Stimulated activated CD4-positive, alpha-beta T cell treated with anti-CD3 and anti-CD28 coated beads, Interleukin-1b, Interleukin-23, amount 100 ng/mL, for 1 hour (primary cell): ENCODE data around the gene PSORS1C2.
"Not testable (repeated sequence)": the region's sequence is repeated elsewhere in the genome, so short reads cannot be mapped to it uniquely, and the experiment has no call there.

Source experiments
- DNase-seq, 2 donors: peaks; one replicate each; pipeline ENCODE4 v3.0.0-alpha.2; 2020; ENCODE audit warnings: low read depth in 2 of 2

The PSORS1C2 gene

GRCh38 chr6:31165986-31166385 lies 27.1 kb upstream of the PSORS1C2 start:
- no peak for DNase-seq

DNA sequence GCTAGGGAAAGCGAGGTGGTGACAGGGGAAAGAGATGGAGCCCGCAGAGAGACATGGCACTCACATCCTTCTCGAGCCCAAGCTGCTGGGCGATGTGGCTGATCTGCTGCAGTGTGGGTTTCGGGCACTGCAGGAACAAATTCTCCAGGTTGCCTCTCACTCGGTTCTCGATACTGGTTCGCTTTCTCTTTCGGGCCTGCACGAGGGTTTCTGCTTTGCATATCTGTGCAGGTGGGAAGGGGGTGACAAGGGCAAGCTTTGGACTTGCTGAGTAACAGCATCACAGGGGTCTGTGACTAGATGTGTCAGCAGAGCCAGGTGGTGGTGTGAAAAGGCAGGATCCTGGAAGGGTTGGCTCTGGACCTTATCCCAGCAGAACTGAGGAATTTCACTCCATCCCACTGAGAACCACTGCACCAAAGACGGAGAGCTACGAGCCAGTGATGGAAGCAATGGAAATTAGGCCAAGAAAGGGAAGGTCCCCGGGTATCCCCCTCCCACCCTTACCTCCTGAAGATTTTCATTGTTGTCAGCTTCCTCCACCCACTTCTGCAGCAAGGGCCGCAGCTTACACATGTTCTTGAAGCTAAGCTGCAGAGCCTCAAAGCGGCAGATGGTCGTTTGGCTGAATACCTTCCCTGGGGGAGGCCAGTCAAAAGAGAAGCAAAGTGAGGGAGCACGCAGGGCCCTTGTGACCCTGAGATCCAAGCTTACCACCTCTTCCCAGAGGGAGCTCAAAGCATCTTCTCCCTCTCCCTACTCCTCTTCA lies 26.4 kb upstream of the PSORS1C2 start:
- not testable (repeated sequence) for DNase-seq

- DNase-seq = not testable (repeated sequence)
Measured at GRCh38 chr6:31164475-31165063, 25.7 kb upstream of the PSORS1C2 start.

- DNase-seq = no peak
Measured at GRCh38 chr6:31163922-31164321, 25.1 kb upstream of the PSORS1C2 start.

- no peak for DNase-seq
Measured at GRCh38 chr6:31162463-31163165, 23.7 kb upstream of the PSORS1C2 start.

GRCh38 chr6:31161216-31162126 lies 22.6 kb upstream of the PSORS1C2 start:
- DNase-seq = no peak

GRCh38 chr6:31158863-31159855 lies 20.3 kb upstream of the PSORS1C2 start:
- DNase-seq = no peak

GRCh38 chr6:31158140-31158862 lies 19.4 kb upstream of the PSORS1C2 start, which contains the start of gene TCF19:
Gene TCF19 (plus strand): TSS chr6:31158589. CDS start chr6:31159470, 881 bp downstream.
- peak; percentile 99 for DNase-seq

DNA sequence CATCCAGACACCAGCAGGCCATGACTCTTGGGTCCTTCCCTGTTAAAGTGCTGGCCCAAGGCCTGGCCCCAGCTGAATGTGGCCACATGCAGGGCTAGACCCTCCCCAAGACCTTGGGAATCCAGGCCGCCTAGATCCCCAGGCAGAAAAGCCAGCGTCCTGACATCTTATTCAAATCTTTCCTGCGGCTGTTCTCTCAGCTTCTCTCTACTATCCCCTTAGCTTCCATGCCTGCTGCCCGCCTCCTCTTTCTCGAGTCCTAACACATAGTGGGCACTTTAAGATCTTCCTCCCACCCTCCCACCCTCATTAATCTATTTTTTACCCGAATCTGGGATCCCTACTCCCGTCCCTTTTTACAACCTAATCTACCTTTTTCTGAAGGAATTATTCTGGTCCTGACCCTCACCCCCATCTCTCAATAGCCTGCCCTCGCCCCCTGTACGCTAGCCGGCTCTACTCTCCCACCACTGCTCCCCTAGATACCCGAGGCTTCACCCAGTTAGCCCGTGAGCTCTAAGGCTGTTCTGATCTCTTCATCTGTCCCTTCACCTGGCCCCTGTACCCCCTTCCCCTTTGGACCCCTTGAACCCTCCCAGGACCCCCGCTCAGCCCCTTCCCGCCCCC lies 18.8 kb upstream of the PSORS1C2 start, which contains the start of gene CCHCR1:
Gene CCHCR1, minus strand, starts transcription at position 290 of the 627 bp plus-strand sequence. Its CDS starts 202 bp downstream, at position 88.
- no peak for DNase-seq

DNA sequence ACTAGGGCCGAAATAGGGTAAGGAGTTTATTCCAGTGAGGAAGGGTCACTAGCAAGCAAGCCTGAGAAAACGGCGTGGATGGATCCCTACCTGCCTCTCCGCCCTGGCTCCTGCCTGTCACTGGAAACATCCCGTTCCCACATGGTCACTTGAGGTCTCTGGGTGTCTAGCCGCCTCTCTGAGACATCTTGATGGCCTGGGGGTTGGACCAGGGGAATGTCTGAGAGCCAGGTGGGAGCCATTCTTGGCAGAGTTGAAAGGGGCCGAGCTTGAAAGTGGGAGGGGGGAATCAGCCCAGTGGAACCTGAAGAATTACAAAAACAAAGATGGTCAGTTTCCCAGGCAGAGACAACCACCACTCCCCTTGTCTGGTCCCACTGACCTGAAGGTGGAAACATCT lies 17.8 kb upstream of the PSORS1C2 start:
- no peak for DNase-seq

- DNase-seq = no peak
Measured at GRCh38 chr6:31154436-31154835, 15.6 kb upstream of the PSORS1C2 start.

GRCh38 chr6:31152781-31153180 lies 13.9 kb upstream of the PSORS1C2 start:
- no peak for DNase-seq

DNA sequence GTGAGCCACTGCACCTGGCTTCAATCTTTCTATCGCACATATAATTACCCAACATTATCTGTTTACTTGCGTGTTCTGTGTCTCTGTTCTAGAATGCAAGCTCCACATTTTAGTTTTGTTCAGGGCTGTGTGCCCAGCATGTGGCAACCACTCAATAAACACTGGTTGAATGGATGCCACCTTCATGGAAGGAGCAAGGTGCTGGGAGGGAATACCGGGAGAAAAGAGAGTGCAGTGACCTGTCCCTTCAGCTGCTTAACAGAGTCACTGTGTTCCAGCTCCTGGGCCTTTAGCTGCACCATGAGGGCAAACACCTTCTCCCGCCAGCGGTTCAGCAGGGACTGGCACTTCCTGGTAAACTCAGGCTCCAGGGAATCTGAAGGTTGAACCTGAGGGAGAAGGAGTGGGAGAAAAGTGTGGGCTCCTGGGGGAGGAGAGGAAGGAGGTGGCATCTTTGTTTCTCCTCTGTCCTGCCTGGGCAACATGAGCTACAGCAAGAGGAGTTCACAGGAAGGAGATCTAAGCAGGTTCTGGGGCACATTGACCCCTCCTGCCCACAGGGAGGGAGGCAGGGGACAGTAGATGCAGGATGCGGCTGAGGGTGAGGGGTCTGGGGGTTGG lies 11.1 kb upstream of the PSORS1C2 start:
- DNase-seq = no peak

GRCh38 chr6:31145386-31145785 lies 6.5 kb upstream of the PSORS1C2 start:
- no peak for DNase-seq

DNA sequence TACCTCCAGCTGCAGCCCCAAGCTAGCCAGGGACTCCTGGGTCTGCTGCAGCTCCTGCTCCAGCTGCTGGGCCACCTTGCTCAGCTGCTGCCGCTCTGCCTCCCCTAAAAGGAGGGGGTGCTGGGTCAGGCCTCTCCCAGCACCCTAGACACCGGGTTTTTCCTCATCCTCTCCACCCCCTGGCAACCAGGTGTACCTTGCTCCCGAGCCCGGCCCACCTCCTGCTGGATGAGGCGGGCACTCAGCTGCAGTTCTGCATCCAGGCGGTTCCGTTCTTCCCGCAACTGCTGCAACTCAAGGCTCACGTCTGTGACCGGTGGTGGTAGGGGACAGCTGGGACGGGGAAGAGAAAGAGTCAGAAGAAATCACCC lies 6.1 kb upstream of the PSORS1C2 start:
- no peak for DNase-seq

DNA sequence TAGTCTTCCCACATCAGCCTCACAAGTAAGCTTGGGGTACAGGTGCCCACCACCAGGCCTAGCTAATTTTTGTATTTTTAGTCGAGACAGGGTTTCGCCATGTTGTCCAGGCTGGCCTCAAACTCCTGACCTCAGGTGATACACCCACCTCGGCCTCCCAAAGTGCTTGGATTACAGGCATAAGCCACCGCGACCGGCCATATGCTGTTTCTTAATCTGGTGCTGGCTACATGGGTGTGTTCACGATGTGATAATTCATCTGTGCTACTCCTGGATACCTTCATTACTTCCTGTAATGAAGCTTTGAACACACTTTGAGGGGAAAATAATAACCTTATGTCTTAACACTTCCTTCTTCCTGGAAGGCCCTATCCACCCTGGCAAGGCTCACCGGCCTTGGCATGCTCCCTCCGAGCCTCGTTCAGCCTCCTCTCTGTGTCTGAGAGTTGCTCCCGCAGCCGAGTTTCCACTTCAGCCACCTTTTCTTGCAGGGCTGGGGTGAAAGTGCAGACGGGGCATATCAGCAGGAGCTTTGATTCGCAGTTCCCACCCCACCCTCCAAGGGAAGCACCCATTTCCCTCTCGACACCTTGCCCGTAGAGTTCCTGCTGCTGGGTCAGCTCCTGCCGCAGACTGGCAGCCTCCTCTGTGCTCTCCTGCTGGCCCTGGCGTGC lies 5.6 kb upstream of the PSORS1C2 start:
- DNase-seq = no peak

- DNase-seq = no peak
Measured at GRCh38 chr6:31143148-31143547, 4.3 kb upstream of the PSORS1C2 start.

- DNase-seq = no peak
Measured at GRCh38 chr6:31142361-31142761, 3.5 kb upstream of the PSORS1C2 start.
